Thyroid gland (tissue), 4 donors: ENCODE results near the gene C6. TPM values are rescaled to one million over a fixed set of nuclear protein-coding genes. Genes with fewer than 3 reads are reported as not detected.

Source experiments
- DNase-seq, 2 donors: peaks; one replicate each; pipeline ENCODE4 v3.0.0-alpha.2; 2019
- H3K27ac ChIP-seq, 3 donors: fragments of 200-600 bp; sonication (generic); 1 replicate in 2 of 3; 2 replicates in 1 of 3; pipeline ENCODE4 v1.5.1; 2016 to 2019; ENCODE audit warnings: mild to moderate bottlenecking in 1 of 3, moderate library complexity in 1 of 3
- H3K27me3 ChIP-seq: fragments of 200-600 bp; sonication (generic); one replicate; pipeline ENCODE4 v1.5.1; 2019
- H3K36me3 ChIP-seq, 2 donors: fragments of 200-600 bp; sonication (generic); one replicate each; pipeline ENCODE4 v1.5.1; 2016 to 2019
- H3K4me1 ChIP-seq, 2 donors: fragments of 200-600 bp; sonication (generic); one replicate each; pipeline ENCODE4 v1.5.1; 2017 to 2019
- H3K4me3 ChIP-seq, 3 donors: fragments of 200-600 bp; sonication (generic); replicated peaks in 1 of 3; 1 replicate in 2 of 3; 2 replicates in 1 of 3; pipeline ENCODE4 v1.5.1; 2016; ENCODE audit warnings: mild to moderate bottlenecking in 1 of 3
- H3K9me3 ChIP-seq: fragments of 200-600 bp; sonication (generic); one replicate; pipeline ENCODE4 v1.5.1; 2017
- POLR2A ChIP-seq, 2 donors: fragments of 450-650 bp; IDR thresholded peaks; one replicate each; pipeline ENCODE4 v1.6.1; 2017; ENCODE audit warnings: antibody characterized with exemption in 2 of 2, mild to moderate bottlenecking in 2 of 2, moderate library complexity in 1 of 2
- WGBS, 2 donors: methylation state at CpG; one replicate each; pipeline ENCODE4 v1.1.5; 2017; 5-methylcytosine and 5-hydroxymethylcytosine counted together
- intact Hi-C: fragments of 100-400 bp; cut with DNase I; formaldehyde crosslinking; loops from one replicate; pipeline ENCODE4 v1.15.1; 2023
- total RNA-seq, 4 donors: library from RNA; depleted of rRNA; stranded (reverse); fragments of >200 nt; gene quantifications; one replicate each; pipeline ENCODE4 v1.2.3, GENCODE V29; 2016
- TF ChIP-seq, protein P1 (sequence below), 6 experiments: fragments of 200-600 bp in 3 of 6; fragments of 450-650 bp in 3 of 6; sonication (generic) in 3 of 6; IDR thresholded peaks; one replicate each; pipeline ENCODE4 v1.5.1; 2016 to 2019; ENCODE audit warnings: antibody characterized with exemption in 6 of 6, mild to moderate bottlenecking in 2 of 6, inconsistent platforms in 1 of 6, moderate library complexity in 1 of 6

C6 gene
- total RNA-seq, 4 donors from 2014 or later: 2.2 to 15.0 (median 3.5) TPM

DNA sequence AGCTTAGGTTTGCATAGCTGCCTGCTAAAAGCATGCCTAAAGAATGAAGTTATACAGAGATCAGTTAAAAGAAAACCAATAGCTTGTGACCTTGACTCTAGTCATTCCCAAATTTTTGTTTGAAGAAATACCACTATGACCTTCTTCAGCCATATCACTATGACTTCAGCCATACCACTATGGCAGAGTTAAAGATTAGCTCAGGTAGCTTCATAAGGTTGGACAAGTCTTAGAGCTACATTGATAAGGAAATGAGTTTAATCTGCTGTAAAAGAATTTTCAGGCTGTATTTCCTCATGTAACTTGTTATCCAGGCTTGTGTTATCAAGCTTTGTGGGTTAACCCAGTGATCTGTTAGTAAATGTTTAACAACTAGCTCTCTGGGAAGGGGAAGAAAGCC is 30.7 kb downstream of the C6 start:
- intact Hi-C loops: no loop called here
- no peak for TF ChIP-seq POLR2A (IDR thresholded peaks at IDR 0.05)
- TF ChIP-seq, protein P1, sequence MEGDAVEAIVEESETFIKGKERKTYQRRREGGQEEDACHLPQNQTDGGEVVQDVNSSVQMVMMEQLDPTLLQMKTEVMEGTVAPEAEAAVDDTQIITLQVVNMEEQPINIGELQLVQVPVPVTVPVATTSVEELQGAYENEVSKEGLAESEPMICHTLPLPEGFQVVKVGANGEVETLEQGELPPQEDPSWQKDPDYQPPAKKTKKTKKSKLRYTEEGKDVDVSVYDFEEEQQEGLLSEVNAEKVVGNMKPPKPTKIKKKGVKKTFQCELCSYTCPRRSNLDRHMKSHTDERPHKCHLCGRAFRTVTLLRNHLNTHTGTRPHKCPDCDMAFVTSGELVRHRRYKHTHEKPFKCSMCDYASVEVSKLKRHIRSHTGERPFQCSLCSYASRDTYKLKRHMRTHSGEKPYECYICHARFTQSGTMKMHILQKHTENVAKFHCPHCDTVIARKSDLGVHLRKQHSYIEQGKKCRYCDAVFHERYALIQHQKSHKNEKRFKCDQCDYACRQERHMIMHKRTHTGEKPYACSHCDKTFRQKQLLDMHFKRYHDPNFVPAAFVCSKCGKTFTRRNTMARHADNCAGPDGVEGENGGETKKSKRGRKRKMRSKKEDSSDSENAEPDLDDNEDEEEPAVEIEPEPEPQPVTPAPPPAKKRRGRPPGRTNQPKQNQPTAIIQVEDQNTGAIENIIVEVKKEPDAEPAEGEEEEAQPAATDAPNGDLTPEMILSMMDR (IDR thresholded peaks at IDR 0.05): no peak

DNA sequence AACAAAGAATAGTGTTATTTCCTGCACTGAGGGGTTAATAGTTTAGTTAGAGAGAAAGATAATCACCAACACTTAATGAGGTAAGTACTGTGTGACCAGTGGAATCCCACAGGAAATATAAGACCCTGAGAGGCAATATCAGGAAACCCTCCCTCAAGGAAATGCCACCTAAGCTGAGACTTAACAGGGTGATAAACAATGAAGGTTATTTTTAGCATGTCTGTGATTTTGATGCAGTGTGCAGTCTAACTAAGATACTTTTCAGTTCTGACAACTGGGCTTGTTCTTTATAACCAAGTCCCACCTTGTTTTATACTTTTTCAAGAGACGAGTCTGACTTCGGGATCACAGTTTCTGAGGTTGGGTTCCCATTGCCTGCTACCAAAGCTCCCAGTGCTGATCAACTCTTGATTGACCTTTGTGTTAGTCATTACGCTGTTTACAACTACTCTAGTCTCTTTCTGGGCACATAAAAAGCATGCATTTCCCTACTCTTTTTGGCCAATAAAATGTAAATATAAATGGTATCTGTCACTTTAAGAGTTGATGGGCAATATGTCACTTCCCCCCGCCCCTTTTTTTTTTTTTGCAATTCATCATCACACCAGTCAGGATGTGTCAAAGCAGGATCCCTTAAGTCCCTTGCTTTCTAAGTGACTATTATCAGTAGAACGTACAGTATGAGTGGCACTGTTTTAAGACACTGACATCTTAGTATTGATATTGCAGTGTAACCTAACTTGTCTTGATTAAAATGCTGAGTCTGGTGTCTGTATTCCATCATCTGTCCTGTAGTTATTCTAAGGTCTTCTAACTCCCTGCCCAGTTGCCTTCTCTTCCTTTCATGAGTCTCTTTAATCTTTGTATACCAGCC is 31.4 kb downstream of the C6 start:
- no peak for TF ChIP-seq POLR2A (IDR thresholded peaks at IDR 0.05)
- TF ChIP-seq, protein P1 (IDR thresholded peaks at IDR 0.05): no peak
- DNase-seq: no peak
- Histone ChIP-seq H3K27me3 (no peaks in the 10 kb centered on the region), H3K4me3 (no peak overlapping the region), H3K27ac (no peak overlapping the region), H3K9me3 (no peaks in the 10 kb centered on the region), H3K4me1 (no peaks in the 10 kb centered on the region), H3K36me3 (no peaks in the 10 kb centered on the region)
- 81 to 82% methylated on average over 5 of the region's 5 CpGs for WGBS, 2 donors
- intact Hi-C loops: no loop called here

More for the DNA sequence above, 30.7 kb downstream of the C6 start:
- H3K27me3 ChIP-seq: no peaks in the 10 kb centered on the region
- no peaks in the 10 kb centered on the region for H3K9me3 ChIP-seq
- no peak for DNase-seq
- H3K4me1 ChIP-seq: no peaks in the 10 kb centered on the region
- no peak overlapping the region for H3K4me3 ChIP-seq
- H3K36me3 ChIP-seq: no peaks in the 10 kb centered on the region
- no peak overlapping the region for H3K27ac ChIP-seq

DNA sequence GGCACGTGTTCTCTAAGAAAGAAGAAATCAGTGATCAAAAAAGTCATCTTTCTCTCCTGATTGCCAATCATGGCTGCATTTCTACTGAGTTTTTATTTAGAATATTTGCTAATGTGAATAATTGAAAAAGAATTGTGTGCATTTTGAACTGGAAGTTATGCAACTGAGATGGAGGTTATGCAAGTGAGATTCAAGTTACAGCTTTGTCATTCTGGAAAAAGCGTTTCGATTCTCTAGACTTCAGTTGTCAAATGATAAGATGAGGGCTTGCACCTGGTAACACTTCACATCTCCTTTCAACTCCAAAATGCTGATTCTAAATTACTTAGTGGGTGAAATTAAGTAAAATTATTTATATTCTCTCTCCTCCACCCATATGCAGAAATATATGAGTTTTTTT is 36.4 kb downstream of the C6 start:
- intact Hi-C loops: no loop called here
- Histone ChIP-seq H3K36me3 (no peaks in the 10 kb centered on the region), H3K27me3 (no peaks in the 10 kb centered on the region), H3K4me3 (no peak overlapping the region), H3K27ac (no peak overlapping the region), H3K9me3 (no peaks in the 10 kb centered on the region), H3K4me1 (no peaks in the 10 kb centered on the region)
- TF ChIP-seq POLR2A (IDR thresholded peaks at IDR 0.05): no peak
- TF ChIP-seq, protein P1 (IDR thresholded peaks at IDR 0.05): no peak
- 80 to 84% methylated on average over 3 of the region's 3 CpGs for WGBS, 2 donors
- DNase-seq: no peak

DNA sequence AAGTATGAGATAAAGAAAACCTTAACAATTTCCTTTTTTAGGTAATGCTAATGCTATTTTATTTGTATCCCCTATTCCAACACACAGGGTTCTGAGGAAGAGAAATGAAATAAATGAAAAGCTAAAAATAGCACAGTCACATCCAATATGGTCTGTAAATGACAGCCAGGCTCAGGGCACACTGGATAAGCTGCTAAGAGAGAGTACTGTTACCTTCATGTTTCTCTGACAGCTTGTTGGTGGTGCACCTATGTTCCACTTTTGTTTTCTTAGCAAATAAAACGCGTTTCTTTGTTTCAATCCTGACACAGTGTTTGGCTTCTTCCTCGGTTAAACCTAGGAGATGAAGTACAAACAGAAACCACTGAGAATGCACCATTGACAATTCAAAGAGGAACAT is 41.3 kb downstream of the C6 start:
- whole genome bisulfite sequencing, 2 donors: 69 to 70% methylated on average over 3 of the region's 3 CpGs
- Histone ChIP-seq H3K4me3 (no peak overlapping the region), H3K9me3 (no peaks in the 10 kb centered on the region), H3K36me3 (no peaks in the 10 kb centered on the region), H3K27me3 (no peaks in the 10 kb centered on the region), H3K4me1 (no peaks in the 10 kb centered on the region), H3K27ac (no peak overlapping the region)
- no peak for TF ChIP-seq POLR2A (IDR thresholded peaks at IDR 0.05)
- TF ChIP-seq, protein P1 (IDR thresholded peaks at IDR 0.05): no peak
- DNase-seq: no peak
- intact Hi-C loops: no loop called here

DNA sequence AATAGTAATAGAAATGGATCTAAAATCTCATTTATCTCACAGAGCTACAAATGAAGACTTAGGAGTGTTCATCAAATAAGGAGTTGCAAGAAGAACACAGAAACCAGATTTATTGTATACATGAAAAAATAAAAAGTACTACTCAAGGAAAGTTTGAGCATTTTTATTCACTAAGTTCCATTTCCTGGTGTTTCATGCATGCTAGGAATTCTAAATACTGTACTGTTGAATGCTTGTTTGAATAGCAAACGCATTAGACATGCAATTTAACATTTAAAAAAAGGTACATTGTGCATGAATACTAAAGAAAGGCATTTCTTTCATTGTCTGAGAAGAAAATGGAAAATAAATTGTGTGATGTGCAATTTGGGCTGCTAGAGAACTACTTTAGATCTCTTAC is 52.1 kb downstream of the C6 start:
- H3K4me1 ChIP-seq: no peaks in the 10 kb centered on the region
- TF ChIP-seq, protein P1 (IDR thresholded peaks at IDR 0.05): no peak
- TF ChIP-seq POLR2A (IDR thresholded peaks at IDR 0.05): no peak
- no peak overlapping the region for H3K27ac ChIP-seq
- H3K9me3 ChIP-seq: no peaks in the 10 kb centered on the region
- no peaks in the 10 kb centered on the region for H3K36me3 ChIP-seq
- intact Hi-C loops: no loop called here
- DNase-seq: no peak
- H3K27me3 ChIP-seq: no peaks in the 10 kb centered on the region
- 64 to 68% methylated on average over 1 of the region's 1 CpG for WGBS, 2 donors
- H3K4me3 ChIP-seq: no peak overlapping the region
